Neuronal stem cell (in vitro differentiated cells): ENCODE results near the gene PIEZO1.

ENCODE experiments used
- DNase-seq: peaks from one replicate; pipeline ENCODE4 v3.0.0-alpha.2; 2013; ENCODE audit warnings: low spot score
- H2AFZ ChIP-seq: one replicate; pipeline ENCODE4 v1.6.1; 2013; ENCODE audit warnings: mild to moderate bottlenecking, low read length, inconsistent platforms
- H2AK5ac ChIP-seq: 2 replicates; pipeline ENCODE4 v1.6.1; 2013; ENCODE audit warnings: low read depth, mild to moderate bottlenecking, inconsistent platforms, low read length, moderate library complexity, mixed read lengths
- H2BK120ac ChIP-seq: 2 replicates; pipeline ENCODE4 v1.6.1; 2013; ENCODE audit warnings: low read depth, mild to moderate bottlenecking, inconsistent platforms, low read length, moderate library complexity, mixed read lengths
- H2BK12ac ChIP-seq: one replicate; pipeline ENCODE4 v1.6.1; 2013; ENCODE audit warnings: low read length, inconsistent platforms
- H2BK15ac ChIP-seq: 2 replicates; pipeline ENCODE4 v1.6.1; 2013; ENCODE audit warnings: mild to moderate bottlenecking, low read length, inconsistent platforms, mixed read lengths
- H2BK5ac ChIP-seq: one replicate; pipeline ENCODE4 v1.6.1; 2013; ENCODE audit warnings: inconsistent platforms, mild to moderate bottlenecking, low read length, moderate library complexity
- H3K14ac ChIP-seq: one replicate; pipeline ENCODE4 v1.6.1; 2013; ENCODE audit warnings: low read length, inconsistent platforms
- H3K18ac ChIP-seq: 2 replicates; pipeline ENCODE4 v1.6.1; 2013; ENCODE audit warnings: low read length, inconsistent platforms
- H3K23ac ChIP-seq: 2 replicates; pipeline ENCODE4 v1.6.1; 2013; ENCODE audit warnings: low read depth, mild to moderate bottlenecking, mixed read lengths, low read length, inconsistent platforms; ENCODE audit not compliant: poor library complexity
- H3K27ac ChIP-seq: replicated peaks from 3 replicates; pipeline ENCODE4 v1.5.1; 2013; ENCODE audit warnings: low read length, inconsistent platforms
- H3K27me3 ChIP-seq, 3 experiments: 2 replicates each; pipeline ENCODE4 v1.6.1; 2013; ENCODE audit warnings: low read length in 3 of 3, mild to moderate bottlenecking in 2 of 3, inconsistent platforms in 1 of 3, low read depth in 1 of 3, mixed read lengths in 1 of 3, moderate library complexity in 1 of 3; ENCODE audit not compliant: control insufficient read depth in 3 of 3, insufficient read depth in 3 of 3
- H3K36me3 ChIP-seq, 2 donors: replicated peaks in 1 of 2; 2 replicates each; pipeline ENCODE4 v1.6.1; 2013; ENCODE audit warnings: low read length in 2 of 2; ENCODE audit not compliant: control insufficient read depth in 2 of 2, insufficient read depth in 2 of 2
- H3K4ac ChIP-seq: 2 replicates; pipeline ENCODE4 v1.6.1; 2013; ENCODE audit warnings: inconsistent platforms, mild to moderate bottlenecking, low read length, moderate library complexity
- H3K4me1 ChIP-seq, 2 donors: 1 replicate in 1 of 2; 2 replicates in 1 of 2; pipeline ENCODE4 v1.6.1; 2013; ENCODE audit warnings: low read length in 2 of 2, low read depth in 1 of 2; ENCODE audit not compliant: control insufficient read depth in 2 of 2, insufficient read depth in 1 of 2
- H3K4me2 ChIP-seq: one replicate; pipeline ENCODE4 v1.6.1; 2013; ENCODE audit warnings: mild to moderate bottlenecking, low read length, inconsistent platforms; ENCODE audit not compliant: insufficient read depth, poor library complexity, severe bottlenecking
- H3K4me3 ChIP-seq, 2 donors: 2 replicates each; pipeline ENCODE4 v1.5.1; 2013; ENCODE audit warnings: low read length in 2 of 2, mild to moderate bottlenecking in 2 of 2, inconsistent platforms in 1 of 2, moderate library complexity in 1 of 2
- H3K79me1 ChIP-seq: one replicate; pipeline ENCODE4 v1.6.1; 2013; ENCODE audit warnings: low read depth, mild to moderate bottlenecking, inconsistent platforms, low read length, moderate library complexity
- H3K9ac ChIP-seq: one replicate; pipeline ENCODE4 v1.6.1; 2013; ENCODE audit warnings: mild to moderate bottlenecking, low read depth, low read length, inconsistent platforms; ENCODE audit not compliant: poor library complexity
- H3K9me3 ChIP-seq, 2 donors: replicated peaks in 1 of 2; 2 replicates each; pipeline versions ENCODE3 to v1.6.1; 2013; ENCODE audit warnings: low read length in 2 of 2, mild to moderate bottlenecking in 2 of 2, inconsistent platforms in 1 of 2, low read depth in 1 of 2, mixed read lengths in 1 of 2, moderate library complexity in 1 of 2; ENCODE audit not compliant: control insufficient read depth in 2 of 2, insufficient read depth in 1 of 2
- H4K8ac ChIP-seq: one replicate; pipeline ENCODE4 v1.6.1; 2013; ENCODE audit warnings: low read depth, mild to moderate bottlenecking, inconsistent platforms, low read length, moderate library complexity
- H4K91ac ChIP-seq: one replicate; pipeline ENCODE4 v1.6.1; 2013; ENCODE audit warnings: low read length, low read depth, mild to moderate bottlenecking, inconsistent platforms; ENCODE audit not compliant: poor library complexity
- WGBS, 2 donors: extraction: QIAGEN DNeasy Blood & Tissue Kit; methylation state at CpG; one replicate each; pipeline ENCODE4 v1.1.7; 2013; ENCODE audit warnings: missing lambda C conversion rate in 2 of 2, mixed read lengths in 1 of 2; ENCODE audit not compliant: insufficient read length in 2 of 2, insufficient replicate concordance in 1 of 2; ENCODE audit errors: extremely low coverage in 2 of 2; 5-methylcytosine and 5-hydroxymethylcytosine counted together

PIEZO1 gene

DNA sequence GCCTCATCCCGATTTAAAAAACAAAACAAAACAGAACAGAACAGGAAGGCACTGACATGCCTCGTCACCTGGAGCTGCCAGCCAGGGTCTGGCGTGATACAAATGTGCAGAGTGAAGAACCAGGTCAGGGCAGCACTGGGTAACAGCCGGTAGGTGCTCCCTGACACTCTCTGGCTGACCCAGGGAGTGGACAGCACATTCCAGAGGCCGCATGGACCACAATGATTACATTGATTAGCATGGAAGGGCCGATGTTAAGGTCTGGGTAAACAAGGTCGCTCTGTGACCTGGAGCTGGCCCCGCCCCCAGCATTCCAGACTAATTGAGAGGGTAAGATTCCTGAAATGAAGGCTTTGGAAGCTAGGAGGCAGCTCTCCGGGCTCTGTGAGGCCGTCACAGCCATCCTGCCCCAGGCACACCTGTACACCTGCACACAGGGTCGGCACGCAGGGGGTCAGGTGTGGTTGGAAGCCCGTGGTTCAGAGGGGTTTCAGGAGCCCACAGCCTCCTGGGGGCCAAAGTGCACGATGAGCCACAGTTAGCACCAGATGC, 21.4 kb downstream of the PIEZO1 start:
- Histone ChIP-seq H3K79me1 (no peaks in the 10 kb centered on the region), H3K4me1 (peaks cover 18 to 46% of the 10 kb centered on the region in 2 donors), H3K4ac (peak overlapping the region; percentile 90), H2BK5ac (peak overlapping the region; percentile 93), H4K8ac (peak overlapping the region; percentile 24), H3K27ac (peak overlapping the region; percentile 7), H3K4me3 (no peak overlapping the region), H2AFZ (no peak overlapping the region), H3K18ac (peak overlapping the region; percentile 97), H4K91ac (no peak overlapping the region), H3K23ac (peak overlapping the region; percentile 67), H3K27me3 (no peaks in the 10 kb centered on the region), H2BK120ac (peak overlapping the region; percentile 99), H3K9me3 (no peaks in the 10 kb centered on the region), H3K36me3 (no peaks in the 10 kb centered on the region), H2BK15ac (peak overlapping the region; percentile 100), H2BK12ac (peak overlapping the region; percentile 95), H3K9ac (peak overlapping the region; percentile 15), H3K14ac (peak overlapping the region; percentile 27), H2AK5ac (peak overlapping the region; percentile 99), H3K4me2 (peak overlapping the region; percentile 44)
- whole genome bisulfite sequencing, 2 donors: no CpG with 5 or more reads among the region's 14 CpGs
- peak; percentile 80 for DNase-seq

DNA sequence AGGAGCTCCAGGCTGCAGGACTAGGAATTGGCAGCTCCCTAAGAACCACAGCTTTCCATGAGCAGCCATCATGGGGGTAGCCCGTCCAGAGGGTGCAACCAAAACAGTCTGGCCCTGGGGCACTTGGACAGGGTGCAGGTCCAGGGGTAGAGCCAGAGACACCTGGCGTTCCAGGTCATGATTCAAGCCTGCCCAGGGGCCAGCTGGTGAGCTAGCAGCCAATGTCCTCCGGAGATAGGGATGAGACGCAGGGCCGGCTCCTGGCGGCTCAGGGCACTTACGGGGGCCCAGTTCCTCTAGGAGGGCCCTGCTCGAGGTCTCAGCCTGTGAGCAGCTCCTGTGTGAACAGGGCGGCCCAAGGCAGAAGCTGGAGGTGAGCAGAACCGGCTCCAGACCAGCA, 22.1 kb downstream of the PIEZO1 start:
- no peak overlapping the region for H3K4me2 ChIP-seq
- DNase-seq: no peak

DNA sequence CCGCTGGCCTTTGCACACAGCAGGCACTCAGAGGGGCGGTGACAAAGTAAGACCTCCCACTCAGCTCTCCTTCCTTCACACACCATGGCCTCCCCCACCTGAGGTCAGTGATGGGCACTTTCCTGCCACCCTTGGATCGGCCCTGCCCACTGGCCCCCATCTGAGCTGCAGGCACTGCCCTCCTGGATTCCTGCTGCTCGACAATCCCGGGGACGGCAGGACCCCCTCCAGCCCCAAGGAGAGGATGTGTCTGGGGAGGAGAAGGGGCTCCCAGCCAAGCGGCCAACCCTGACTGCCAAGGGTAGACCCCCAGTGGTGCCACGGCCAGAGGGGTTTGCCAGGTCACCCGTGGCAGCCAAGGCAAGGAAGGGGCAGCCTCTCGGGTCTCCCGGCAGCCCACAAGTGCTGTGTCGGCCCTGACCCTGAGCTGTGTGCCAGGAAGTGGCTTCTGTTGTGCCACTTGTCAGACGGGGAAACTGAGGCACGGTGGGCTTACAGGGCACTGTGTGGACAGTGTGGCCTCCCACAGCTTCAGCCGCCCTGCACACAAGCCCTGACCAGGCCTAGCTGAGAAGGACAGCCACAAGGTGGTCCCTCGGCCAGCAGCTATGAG, 22.7 kb downstream of the PIEZO1 start:
- H3K27ac ChIP-seq: no peak overlapping the region
- no peak overlapping the region for H3K4me2 ChIP-seq
- peak overlapping the region; percentile 94 for H4K91ac ChIP-seq
- no peak overlapping the region for H3K9ac ChIP-seq
- no peak for DNase-seq
- H2BK12ac ChIP-seq: peak overlapping the region; percentile 95
- no peaks in the 10 kb centered on the region for H3K79me1 ChIP-seq
- H3K9me3 ChIP-seq: no peaks in the 10 kb centered on the region
- WGBS, 2 donors: no CpG with 5 or more reads among the region's 16 CpGs
- peak overlapping the region; percentile 47 for H3K14ac ChIP-seq
- peak overlapping the region; percentile 100 for H2BK15ac ChIP-seq
- peak overlapping the region; percentile 99 for H2BK120ac ChIP-seq
- no peaks in the 10 kb centered on the region for H3K36me3 ChIP-seq
- H3K27me3 ChIP-seq: no peaks in the 10 kb centered on the region
- H3K4ac ChIP-seq: peak overlapping the region; percentile 78
- no peak overlapping the region for H2AFZ ChIP-seq
- peak overlapping the region; percentile 99 for H2AK5ac ChIP-seq
- no peak overlapping the region for H3K4me3 ChIP-seq
- peak overlapping the region; percentile 88 for H2BK5ac ChIP-seq
- H3K23ac ChIP-seq: peak overlapping the region; percentile 86
- peaks cover 11 to 34% of the 10 kb centered on the region in 2 donors for H3K4me1 ChIP-seq
- no peak overlapping the region for H4K8ac ChIP-seq
- H3K18ac ChIP-seq: peak overlapping the region; percentile 94

More for the DNA sequence above, 22.1 kb downstream of the PIEZO1 start:
- H3K4me1 ChIP-seq: peaks cover 12 to 40% of the 10 kb centered on the region in 2 donors
- peak overlapping the region; percentile 99 for H2AK5ac ChIP-seq
- WGBS, 2 donors: no CpG with 5 or more reads among the region's 10 CpGs
- peak overlapping the region; percentile 78 for H3K4ac ChIP-seq
- H3K18ac ChIP-seq: peak overlapping the region; percentile 94
- no peak overlapping the region for H3K4me3 ChIP-seq
- no peak overlapping the region for H2AFZ ChIP-seq
- H3K14ac ChIP-seq: no peak overlapping the region
- peak overlapping the region; percentile 88 for H2BK5ac ChIP-seq
- H2BK12ac ChIP-seq: peak overlapping the region; percentile 95
- H2BK15ac ChIP-seq: peak overlapping the region; percentile 100
- H4K91ac ChIP-seq: peak overlapping the region; percentile 94
- H2BK120ac ChIP-seq: peak overlapping the region; percentile 99
- no peak overlapping the region for H4K8ac ChIP-seq
- no peaks in the 10 kb centered on the region for H3K27me3 ChIP-seq
- no peaks in the 10 kb centered on the region for H3K79me1 ChIP-seq
- H3K9me3 ChIP-seq: no peaks in the 10 kb centered on the region
- H3K36me3 ChIP-seq: no peaks in the 10 kb centered on the region
- no peak overlapping the region for H3K9ac ChIP-seq
- peak overlapping the region; percentile 7 for H3K27ac ChIP-seq
- H3K23ac ChIP-seq: peak overlapping the region; percentile 86

DNA sequence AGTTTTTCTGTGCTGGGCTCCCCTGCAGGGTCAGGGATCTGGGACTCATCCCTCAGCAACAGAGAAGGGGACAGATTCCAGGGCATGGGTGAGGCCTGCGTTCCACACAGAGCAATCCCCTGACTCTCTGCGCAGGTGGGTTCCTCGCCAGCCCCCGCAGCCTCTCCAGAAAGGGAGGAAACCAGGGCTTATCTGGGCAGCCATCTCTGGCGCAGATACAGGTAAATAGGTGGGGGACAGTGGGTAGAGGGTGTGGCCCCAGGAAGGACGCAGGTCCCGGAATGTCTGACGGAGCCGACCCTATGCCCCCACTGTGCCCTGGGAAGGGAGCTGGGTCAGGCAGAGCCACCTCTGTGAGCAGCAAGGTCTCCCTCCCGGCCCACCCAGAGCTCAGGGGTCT, 23.2 kb downstream of the PIEZO1 start:
- no peaks in the 10 kb centered on the region for H3K9me3 ChIP-seq
- H4K91ac ChIP-seq: no peak overlapping the region
- no peak overlapping the region for H3K14ac ChIP-seq
- H2BK120ac ChIP-seq: peak overlapping the region; percentile 99
- no peaks in the 10 kb centered on the region for H3K27me3 ChIP-seq
- no peak overlapping the region for H3K23ac ChIP-seq
- no peak for DNase-seq
- H3K4ac ChIP-seq: no peak overlapping the region
- peak overlapping the region; percentile 31 for H2BK12ac ChIP-seq
- no peak overlapping the region for H2AFZ ChIP-seq
- no peaks in the 10 kb centered on the region for H3K36me3 ChIP-seq
- H3K4me2 ChIP-seq: no peak overlapping the region
- no peak overlapping the region for H3K9ac ChIP-seq
- WGBS, 2 donors: no CpG with 5 or more reads among the region's 10 CpGs
- H3K18ac ChIP-seq: peak overlapping the region; percentile 94
- peaks cover 11 to 34% of the 10 kb centered on the region in 2 donors for H3K4me1 ChIP-seq
- H2BK5ac ChIP-seq: no peak overlapping the region
- H4K8ac ChIP-seq: no peak overlapping the region
- peak overlapping the region; percentile 100 for H2BK15ac ChIP-seq
- no peak overlapping the region for H3K4me3 ChIP-seq
- H3K79me1 ChIP-seq: no peaks in the 10 kb centered on the region
- peak overlapping the region; percentile 99 for H2AK5ac ChIP-seq
- no peak overlapping the region for H3K27ac ChIP-seq
